Mucosa of stomach (tissue), 1 donor: ENCODE results near the gene FAM169A.
"Not testable (repeated sequence)": the region's sequence is repeated elsewhere in the genome, so short reads cannot be mapped to it uniquely, and the experiment has no call there.

Experiments
- H3K27me3 ChIP-seq: one replicate; pipeline ENCODE4 v1.7.0; 2013; ENCODE audit warnings: mild to moderate bottlenecking, low read length; ENCODE audit not compliant: control insufficient read depth, insufficient read depth
- H3K36me3 ChIP-seq: one replicate; pipeline ENCODE4 v1.7.0; 2013; ENCODE audit warnings: low read length; ENCODE audit not compliant: control insufficient read depth, insufficient read depth
- H3K4me1 ChIP-seq: one replicate; pipeline ENCODE4 v1.7.0; 2013; ENCODE audit warnings: mild to moderate bottlenecking, low read length; ENCODE audit not compliant: control insufficient read depth, insufficient read depth
- H3K4me3 ChIP-seq: one replicate; pipeline ENCODE4 v1.7.0; 2013; ENCODE audit warnings: low read length
- H3K9ac ChIP-seq: one replicate; pipeline ENCODE4 v1.7.0; 2013; ENCODE audit warnings: mild to moderate bottlenecking, low read length, moderate library complexity
- H3K9me3 ChIP-seq: one replicate; pipeline ENCODE4 v1.7.0; 2013; ENCODE audit warnings: mild to moderate bottlenecking, low read length, moderate library complexity; ENCODE audit not compliant: control insufficient read depth
- donor health status: Pancreatic carcinoma.

Gene FAM169A

DNA sequence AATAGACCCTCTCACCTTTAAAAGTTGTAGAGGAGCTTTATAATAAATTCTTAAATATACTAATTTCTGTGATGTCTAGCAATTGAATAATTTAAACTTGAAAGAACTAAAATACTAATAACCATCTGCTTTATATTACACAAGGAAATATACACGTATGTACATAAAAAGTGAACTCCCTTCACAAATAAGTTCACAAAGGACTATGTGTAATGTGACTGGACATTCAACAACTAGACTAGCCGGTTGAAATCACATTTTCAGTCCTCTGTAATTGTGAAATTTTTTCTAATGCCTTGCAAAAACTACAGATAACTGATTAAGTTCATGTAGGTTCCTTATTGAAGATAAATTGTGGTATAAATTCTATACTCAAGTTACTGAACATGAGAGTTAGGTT lies 87.6 kb downstream of the FAM169A start:
- H3K36me3 ChIP-seq, result no peaks in the 10 kb centered on the region
- peak overlapping the region; percentile 16 for H3K9ac ChIP-seq
- no peak overlapping the region for H3K4me3 ChIP-seq
- H3K4me1 ChIP-seq, result peaks cover 14% of the 10 kb centered on the region
- no peaks in the 10 kb centered on the region for H3K27me3 ChIP-seq
- no peaks in the 10 kb centered on the region for H3K9me3 ChIP-seq

DNA sequence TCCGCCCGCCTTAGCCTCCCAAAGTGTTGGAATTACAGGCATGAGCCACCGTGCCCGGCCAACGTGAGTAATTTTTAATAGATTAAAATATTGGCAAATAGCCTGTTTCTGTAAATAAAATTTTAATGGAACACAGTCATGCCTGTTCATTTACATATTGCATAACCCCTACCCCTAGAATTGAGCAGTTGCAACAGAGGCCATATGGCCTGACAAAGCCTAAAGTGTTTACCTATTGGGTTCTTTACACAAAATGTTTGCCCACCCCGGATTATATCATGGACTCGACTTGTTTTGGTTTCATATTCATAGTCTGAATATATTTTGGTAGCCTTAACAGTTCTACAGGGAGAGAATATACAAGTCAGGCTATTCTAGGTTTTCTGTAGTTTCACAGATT lies 93.8 kb downstream of the FAM169A start:
- Histone ChIP-seq H3K4me3 (no peak overlapping the region), H3K9ac (no peak overlapping the region), H3K27me3 (no peaks in the 10 kb centered on the region), H3K36me3 (peaks cover 12% of the 10 kb centered on the region), H3K4me1 (peaks cover 8% of the 10 kb centered on the region), H3K9me3 (no peaks in the 10 kb centered on the region)

GRCh38 chr5:74767579-74767913 lies 98.6 kb downstream of the FAM169A start:
- Histone ChIP-seq H3K27me3 (no peaks in the 10 kb centered on the region), H3K9ac (peak overlapping the region; percentile 87), H3K4me1 (peaks cover 18% of the 10 kb centered on the region), H3K36me3 (peaks cover 2% of the 10 kb centered on the region), H3K9me3 (no peaks in the 10 kb centered on the region), H3K4me3 (peak overlapping the region; percentile 95)

DNA sequence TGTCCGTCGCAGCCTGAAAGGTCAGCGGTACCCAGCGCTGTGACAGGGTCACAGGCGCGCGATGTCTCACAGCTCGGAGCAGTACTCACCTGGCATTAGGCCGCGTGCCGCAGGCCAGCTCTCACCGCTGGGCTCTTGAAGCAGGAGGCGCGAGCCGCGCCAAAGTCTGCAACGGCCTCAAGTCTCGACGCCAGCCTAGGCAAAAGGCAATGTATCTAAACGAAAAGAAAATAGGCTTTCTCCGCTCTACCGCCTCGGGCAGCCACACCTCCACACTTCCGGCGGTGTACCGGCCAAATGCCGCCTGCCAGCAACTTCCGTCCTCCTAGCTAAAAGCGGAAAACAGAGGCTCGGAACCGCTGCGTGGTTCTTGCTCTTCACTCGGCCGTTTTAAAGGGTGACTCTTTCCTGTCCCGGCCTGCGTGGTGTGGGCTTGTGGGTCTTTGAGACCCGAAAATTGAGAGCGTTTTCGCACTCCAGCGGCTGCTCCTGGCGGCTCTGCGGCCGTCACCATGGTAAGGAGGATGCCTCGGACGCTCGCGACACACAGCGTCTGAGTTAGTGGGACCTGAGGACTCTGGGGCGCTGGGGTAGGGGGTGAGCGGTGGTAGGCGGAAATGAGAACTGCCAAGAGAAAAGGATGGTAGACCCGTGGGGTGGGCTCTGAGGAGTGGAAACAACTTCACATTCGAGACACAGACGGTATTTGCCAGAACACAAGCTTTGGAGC lies 99.2 kb downstream of the FAM169A start, which contains the start of the genes GFM2 and NSA2:
GFM2 (minus strand) TSS at position 269 of the 730 bp plus-strand sequence. CDS start 3,375 bp downstream, outside the sequence.
NSA2 (plus strand) TSS at position 401 of the 730 bp plus-strand sequence; CDS start at position 513, 112 bp downstream.
- Histone ChIP-seq H3K4me1 (peaks cover 23% of the 10 kb centered on the region), H3K27me3 (no peaks in the 10 kb centered on the region), H3K9me3 (no peaks in the 10 kb centered on the region), H3K4me3 (peak within 1 kb of the TSS; percentile 95), H3K36me3 (no peaks in the 10 kb centered on the region), H3K9ac (peak within 1 kb of the TSS; percentile 87)

DNA sequence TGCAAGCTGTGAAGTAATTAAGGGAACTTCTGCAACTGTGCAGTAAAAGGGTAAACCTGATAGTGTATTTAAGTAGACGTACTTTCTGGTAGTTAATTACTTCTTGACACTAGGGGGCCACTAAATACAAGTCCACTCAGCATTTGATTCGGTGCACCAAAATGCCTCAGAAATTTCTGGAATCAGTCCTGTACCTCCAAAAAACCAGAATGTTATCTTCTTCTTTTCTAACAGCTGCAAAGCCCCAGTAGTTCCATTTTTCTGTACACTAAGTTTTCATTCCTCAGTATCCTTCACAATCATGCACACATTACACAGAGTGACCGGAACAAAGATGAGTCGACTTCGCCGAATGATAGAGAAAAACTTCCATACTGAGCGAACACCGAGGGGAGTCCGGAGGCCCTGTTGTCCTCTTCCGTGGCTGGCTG lies 99.8 kb downstream of the FAM169A start:
- H3K27me3 ChIP-seq, result no peaks in the 10 kb centered on the region
- H3K9me3 ChIP-seq, result no peaks in the 10 kb centered on the region
- H3K4me3 ChIP-seq, result peak overlapping the region; percentile 95
- H3K36me3 ChIP-seq, result no peaks in the 10 kb centered on the region
- peaks cover 24% of the 10 kb centered on the region for H3K4me1 ChIP-seq
- peak overlapping the region; percentile 87 for H3K9ac ChIP-seq

GRCh38 chr5:74765929-74766328 lies 100.3 kb downstream of the FAM169A start:
- no peaks in the 10 kb centered on the region for H3K36me3 ChIP-seq
- H3K4me3 ChIP-seq, result peak overlapping the region; percentile 95
- no peaks in the 10 kb centered on the region for H3K27me3 ChIP-seq
- peak overlapping the region; percentile 87 for H3K9ac ChIP-seq
- no peaks in the 10 kb centered on the region for H3K9me3 ChIP-seq
- H3K4me1 ChIP-seq, result peaks cover 29% of the 10 kb centered on the region

- H3K4me1 ChIP-seq, result peaks cover 36% of the 10 kb centered on the region
- H3K36me3 ChIP-seq, result peaks cover 3% of the 10 kb centered on the region
- H3K9me3 ChIP-seq, result no peaks in the 10 kb centered on the region
- H3K9ac ChIP-seq, result peak overlapping the region; percentile 87
- no peaks in the 10 kb centered on the region for H3K27me3 ChIP-seq
- no peak overlapping the region for H3K4me3 ChIP-seq
Observed at GRCh38 chr5:74765201-74765600, 101.0 kb downstream of the FAM169A start.

DNA sequence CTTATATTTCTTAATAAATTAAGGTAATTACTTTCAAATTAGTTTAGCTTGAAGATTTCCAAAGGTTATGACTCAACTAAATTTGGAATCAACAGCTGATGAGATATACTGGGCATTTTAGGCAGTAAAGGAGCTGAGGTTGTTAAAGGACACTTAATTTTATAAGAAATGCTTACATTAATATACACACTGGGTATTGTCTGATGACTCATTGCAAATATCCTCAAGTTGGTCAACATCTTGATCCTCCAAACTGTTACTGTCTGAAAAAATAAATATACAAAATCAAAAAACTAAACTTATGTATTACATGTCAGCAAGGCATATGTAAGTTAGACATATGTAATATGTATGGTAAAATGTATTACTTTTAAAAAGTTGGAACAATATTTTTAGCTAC lies 102.7 kb downstream of the FAM169A start:
- Histone ChIP-seq H3K27me3 (no peaks in the 10 kb centered on the region), H3K36me3 (peaks cover 4% of the 10 kb centered on the region), H3K4me1 (peaks cover 38% of the 10 kb centered on the region), H3K9me3 (no peaks in the 10 kb centered on the region), H3K4me3 (no peak overlapping the region), H3K9ac (no peak overlapping the region)

DNA sequence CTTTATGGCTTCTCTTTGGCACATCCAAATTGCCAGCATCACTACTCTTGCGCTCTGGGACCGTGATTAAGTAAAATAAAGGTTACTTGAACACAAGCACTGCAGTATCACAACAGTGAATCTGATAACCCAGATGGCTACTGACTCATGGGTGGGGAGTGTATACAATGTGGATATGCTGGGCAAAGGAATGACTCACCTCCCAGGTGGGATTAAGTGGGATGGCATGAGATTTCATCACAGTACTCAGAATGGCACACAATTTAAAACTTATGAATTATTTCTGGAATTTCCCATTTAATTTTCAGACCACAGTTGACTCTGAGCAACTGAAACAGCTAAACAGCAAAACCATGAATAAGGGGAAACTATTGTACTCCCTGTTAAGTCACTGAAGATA lies 103.6 kb downstream of the FAM169A start:
- Histone ChIP-seq H3K4me3 (no peak overlapping the region), H3K4me1 (peaks cover 29% of the 10 kb centered on the region), H3K27me3 (no peaks in the 10 kb centered on the region), H3K9ac (no peak overlapping the region), H3K9me3 (no peaks in the 10 kb centered on the region), H3K36me3 (peaks cover 4% of the 10 kb centered on the region)

DNA sequence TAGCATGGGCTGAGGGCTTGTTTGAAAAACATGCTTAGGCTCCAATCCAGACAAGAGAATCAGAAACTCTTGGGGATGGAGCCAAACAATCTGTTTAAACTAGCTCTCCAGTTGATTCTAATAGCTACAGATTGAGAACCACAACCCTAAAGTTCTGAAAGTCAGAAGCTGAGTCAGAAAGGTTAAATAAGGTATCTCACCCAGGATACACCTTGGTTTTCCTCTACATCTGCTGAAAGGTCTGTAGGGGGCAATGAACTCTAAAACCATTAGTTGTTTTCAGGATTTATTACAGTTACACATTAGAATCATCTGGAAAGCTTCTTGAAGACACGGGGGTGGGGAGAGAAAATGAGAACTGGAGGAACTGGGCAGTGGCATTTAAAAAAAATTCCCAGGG lies 104.9 kb downstream of the FAM169A start:
- H3K4me1 ChIP-seq, result peaks cover 29% of the 10 kb centered on the region
- H3K36me3 ChIP-seq, result peaks cover 4% of the 10 kb centered on the region

GRCh38 chr5:74748742-74749141 lies 117.4 kb downstream of the FAM169A start:
- not testable (repeated sequence) for H3K9ac ChIP-seq, H3K4me3 ChIP-seq, H3K4me1 ChIP-seq, H3K27me3 ChIP-seq, H3K36me3 ChIP-seq, H3K9me3 ChIP-seq

More for the DNA sequence above, 104.9 kb downstream of the FAM169A start:
- no peak overlapping the region for H3K4me3 ChIP-seq
- H3K9me3 ChIP-seq, result no peaks in the 10 kb centered on the region
- H3K9ac ChIP-seq, result no peak overlapping the region
- no peaks in the 10 kb centered on the region for H3K27me3 ChIP-seq

DNA sequence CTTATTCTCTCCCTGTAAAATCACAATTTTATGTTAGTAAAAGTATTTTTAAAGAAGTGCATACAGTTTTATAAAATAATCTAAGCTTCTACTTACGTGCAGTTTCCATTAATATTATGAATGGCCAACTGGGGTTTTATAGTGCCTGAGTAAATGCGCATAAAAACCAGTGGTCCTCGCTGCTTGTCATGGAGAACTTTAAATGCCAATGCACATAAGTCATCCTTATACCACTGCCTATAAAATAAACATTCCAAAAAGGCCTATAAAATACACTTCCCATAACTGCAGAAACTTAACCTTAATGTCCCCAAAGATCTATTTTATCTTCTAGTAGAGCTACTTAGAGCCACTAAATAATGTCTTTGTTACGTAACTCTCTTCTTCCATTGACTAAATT lies 127.8 kb downstream of the FAM169A start:
- Histone ChIP-seq H3K9ac (no peak overlapping the region), H3K4me3 (no peak overlapping the region), H3K4me1 (no peaks in the 10 kb centered on the region), H3K27me3 (no peaks in the 10 kb centered on the region), H3K9me3 (no peaks in the 10 kb centered on the region), H3K36me3 (no peaks in the 10 kb centered on the region)
